H9 (cell line): ENCODE measurements around the gene FAM25A. TPM values are rescaled to one million over a fixed set of nuclear protein-coding genes. Genes with fewer than 3 reads are reported as not detected.
"Not testable (repeated sequence)": the region's sequence is repeated elsewhere in the genome, so short reads cannot be mapped to it uniquely, and the experiment has no call there.

Experiments
- DNase-seq: peaks from one replicate; pipeline ENCODE4 v3.0.0-alpha.2; 2017
- H2AFZ ChIP-seq: one replicate; pipeline ENCODE4 v1.6.1; 2013; ENCODE audit warnings: mild to moderate bottlenecking, low read length, control low read depth, moderate library complexity
- H2AK5ac ChIP-seq: 2 replicates; pipeline ENCODE4 v1.6.1; 2013; ENCODE audit warnings: low read length, control low read depth, mixed read lengths; ENCODE audit not compliant: insufficient read length
- H2BK120ac ChIP-seq: one replicate; pipeline ENCODE4 v1.6.1; 2013; ENCODE audit warnings: low read depth, mild to moderate bottlenecking, low read length, control low read depth, inconsistent platforms; ENCODE audit not compliant: poor library complexity, severe bottlenecking
- H2BK12ac ChIP-seq: 2 replicates; pipeline ENCODE4 v1.6.1; 2013; ENCODE audit warnings: low read length, control low read depth, mixed read lengths, low read depth; ENCODE audit not compliant: insufficient read length
- H2BK15ac ChIP-seq: 2 replicates; pipeline ENCODE4 v1.6.1; 2013; ENCODE audit warnings: low read depth, low read length, control low read depth
- H2BK20ac ChIP-seq: one replicate; pipeline ENCODE4 v1.6.1; 2013; ENCODE audit warnings: low read depth, mild to moderate bottlenecking, low read length, control low read depth, inconsistent platforms; ENCODE audit not compliant: poor library complexity, severe bottlenecking
- H2BK5ac ChIP-seq: 2 replicates; pipeline ENCODE4 v1.6.1; 2013; ENCODE audit warnings: low read length, control low read depth, mixed read lengths; ENCODE audit not compliant: insufficient read length
- H3K14ac ChIP-seq: 2 replicates; pipeline ENCODE4 v1.6.1; 2013; ENCODE audit warnings: low read length, control low read depth; ENCODE audit not compliant: insufficient read depth
- H3K18ac ChIP-seq: 2 replicates; pipeline ENCODE4 v1.6.1; 2013; ENCODE audit warnings: low read depth, mild to moderate bottlenecking, mixed read lengths, low read length, control low read depth; ENCODE audit not compliant: insufficient read length
- H3K23ac ChIP-seq: 2 replicates; pipeline ENCODE4 v1.6.1; 2013; ENCODE audit warnings: low read length, control low read depth, mixed read lengths, low read depth; ENCODE audit not compliant: insufficient read length
- H3K23me2 ChIP-seq: 2 replicates; pipeline ENCODE4 v1.6.1; 2013; ENCODE audit warnings: low read depth, mild to moderate bottlenecking, mixed read lengths, low read length, control low read depth; ENCODE audit not compliant: insufficient read length, poor library complexity, severe bottlenecking
- H3K27ac ChIP-seq: 2 replicates; pipeline ENCODE4 v1.5.1; 2013; ENCODE audit warnings: low read length, control low read depth, mixed read lengths, low read depth; ENCODE audit not compliant: insufficient read length
- H3K27me3 ChIP-seq: 2 replicates; pipeline ENCODE4 v1.6.1; 2013; ENCODE audit warnings: low read length, control low read depth, inconsistent platforms; ENCODE audit not compliant: insufficient read depth
- H3K4ac ChIP-seq: 2 replicates; pipeline ENCODE4 v1.6.1; 2013; ENCODE audit warnings: low read depth, mild to moderate bottlenecking, control low read depth, inconsistent platforms, low read length, moderate library complexity
- H3K4me1 ChIP-seq: 2 replicates; pipeline ENCODE4 v1.6.1; 2013; ENCODE audit warnings: low read length, control low read depth, inconsistent platforms; ENCODE audit not compliant: insufficient read depth
- H3K4me2 ChIP-seq: 2 replicates; pipeline ENCODE4 v1.6.1; 2013; ENCODE audit warnings: low read length, control low read depth, mixed read lengths; ENCODE audit not compliant: insufficient read length, insufficient read depth
- H3K56ac ChIP-seq: 2 replicates; pipeline ENCODE4 v1.6.1; 2013; ENCODE audit warnings: low read depth, mild to moderate bottlenecking, mixed read lengths, low read length, control low read depth; ENCODE audit not compliant: insufficient read length
- H3K79me1 ChIP-seq: 2 replicates; pipeline ENCODE4 v1.6.1; 2013; ENCODE audit warnings: low read depth, mild to moderate bottlenecking, moderate library complexity, low read length, control low read depth, inconsistent platforms; ENCODE audit not compliant: insufficient read depth, poor library complexity, severe bottlenecking
- H3K79me2 ChIP-seq: 2 replicates; pipeline ENCODE4 v1.6.1; 2013; ENCODE audit warnings: low read length, control low read depth, inconsistent platforms; ENCODE audit not compliant: insufficient read depth
- H3K9ac ChIP-seq: 2 replicates; pipeline ENCODE4 v1.6.1; 2013; ENCODE audit warnings: low read length, control low read depth, mixed read lengths; ENCODE audit not compliant: insufficient read length; ENCODE audit errors: extremely low read depth
- H3K9me3 ChIP-seq: one replicate; pipeline ENCODE4 v1.6.1; 2013; ENCODE audit warnings: low read depth, low read length, inconsistent platforms; ENCODE audit not compliant: control insufficient read depth
- H3T11ph ChIP-seq: one replicate; pipeline ENCODE4 v1.6.1; 2013; ENCODE audit warnings: mild to moderate bottlenecking, low read length, control low read depth, inconsistent platforms
- H4K20me1 ChIP-seq: one replicate; pipeline ENCODE4 v1.6.1; 2013; ENCODE audit not compliant: control insufficient read depth, insufficient read length, insufficient read depth
- H4K5ac ChIP-seq: 2 replicates; pipeline ENCODE4 v1.6.1; 2013; ENCODE audit warnings: low read depth, mild to moderate bottlenecking, mixed read lengths, low read length, control low read depth; ENCODE audit not compliant: insufficient read length
- H4K8ac ChIP-seq: replicated peaks from 2 replicates; pipeline ENCODE4 v1.6.1; 2013; ENCODE audit warnings: low read length, control low read depth, mixed read lengths, low read depth; ENCODE audit not compliant: insufficient read length
- H4K91ac ChIP-seq: 2 replicates; pipeline ENCODE4 v1.6.1; 2013; ENCODE audit warnings: low read depth, mild to moderate bottlenecking, moderate library complexity, mixed read lengths, low read length, control low read depth; ENCODE audit not compliant: insufficient read length
- H3K27ac Mint-ChIP-seq, 3 experiments: 2 replicates in 2 of 3; 3 replicates in 1 of 3; pipeline ENCODE4 v1.8.0; 2020 to 2021; ENCODE audit warnings: mixed read lengths in 3 of 3, mild to moderate bottlenecking in 1 of 3, moderate library complexity in 1 of 3
- H3K27me3 Mint-ChIP-seq: 2 replicates; pipeline ENCODE4 v1.8.0; 2021; ENCODE audit warnings: low read depth, mild to moderate bottlenecking, moderate library complexity, mixed read lengths
- H3K36me3 Mint-ChIP-seq, 3 experiments: 2 replicates in 2 of 3; 3 replicates in 1 of 3; pipeline ENCODE4 v1.8.0; 2020 to 2021; ENCODE audit warnings: low read depth in 3 of 3, mixed read lengths in 3 of 3; ENCODE audit not compliant: insufficient read depth in 1 of 3
- H3K4me1 Mint-ChIP-seq, 2 experiments: 2 replicates each; pipeline ENCODE4 v1.8.0; 2020; ENCODE audit warnings: mixed read lengths in 2 of 2
- H3K4me3 Mint-ChIP-seq, 2 experiments: 2 replicates in 1 of 2; 3 replicates in 1 of 2; pipeline ENCODE4 v1.8.0; 2020 to 2021; ENCODE audit warnings: mild to moderate bottlenecking in 2 of 2, mixed read lengths in 2 of 2, moderate library complexity in 1 of 2
- H3K9me3 Mint-ChIP-seq, 2 experiments: 2 replicates in 1 of 2; 3 replicates in 1 of 2; pipeline ENCODE4 v1.8.0; 2020; ENCODE audit warnings: mild to moderate bottlenecking in 2 of 2, mixed read lengths in 2 of 2, moderate library complexity in 1 of 2
- WGBS: extraction: QIAGEN DNeasy Blood & Tissue Kit; methylation state at CpG from one replicate; pipeline ENCODE4 v1.1.7; 2013; ENCODE audit warnings: missing lambda C conversion rate, low lambda C conversion rate, mixed read lengths; ENCODE audit not compliant: insufficient read length; ENCODE audit errors: extremely low coverage; 5-methylcytosine and 5-hydroxymethylcytosine counted together
- total RNA-seq: library from RNA; stranded (reverse); gene quantifications from 2 replicates; pipeline ENCODE4 v1.2.1, GENCODE V29; 2021
- TF ChIP-seq, protein P1 (sequence below): fragments of 200-600 bp; sonication (generic); conservative IDR thresholded peaks from 3 replicates; pipeline ENCODE4 v1.8.0; 2021; ENCODE audit warnings: antibody characterized with exemption, mild to moderate bottlenecking

Gene FAM25A
- total RNA-seq, 1 experiment from 2014 or later, result not detected

GRCh38 chr10:86988520-86988919 lies 31.6 kb upstream of the FAM25A start:
- Histone ChIP-seq H3K4me2 (no peak overlapping the region), H2BK120ac (no peak overlapping the region), H3K18ac (no peak overlapping the region), H4K91ac (no peak overlapping the region), H2BK20ac (no peak overlapping the region), H3K79me1 (no peaks in the 10 kb centered on the region), H2BK12ac (no peak overlapping the region), H2AK5ac (no peak overlapping the region), H2BK5ac (no peak overlapping the region), H3T11ph (no peak overlapping the region), H3K4me1 (no peaks in the 10 kb centered on the region; the same call in 1 of the 2 replicates), H2AFZ (no peak overlapping the region), H3K9me3 (no peaks in the 10 kb centered on the region), H4K5ac (no peak overlapping the region), H2BK15ac (no peak overlapping the region), H3K79me2 (no peaks in the 10 kb centered on the region), H3K23ac (no peak overlapping the region), H3K27ac (no peak overlapping the region), H3K27me3 (no peaks in the 10 kb centered on the region), H4K8ac (no peak overlapping the region), H3K14ac (no peak overlapping the region), H3K23me2 (no peaks in the 10 kb centered on the region), H3K56ac (no peak overlapping the region), H3K4ac (no peak overlapping the region), H4K20me1 (no peaks in the 10 kb centered on the region), H3K9ac (no peak overlapping the region)
- Mint-ChIP-seq H3K27ac (peak overlapping the region in 2 of 3 experiments; percentile 14 to 33; a peak in 1 of 7 replicates), H3K27me3 (no peaks in the 10 kb centered on the region), H3K9me3 (no peaks in the 10 kb centered on the region), H3K4me3 (no peak overlapping the region), H3K4me1 (0 out of 4 replicates have a peak, but pooled peaks cover 0 to 3% of the 10 kb centered on the region in 2 experiments), H3K36me3 (no peaks in the 10 kb centered on the region)
- no peak for DNase-seq
- TF ChIP-seq, protein P1, sequence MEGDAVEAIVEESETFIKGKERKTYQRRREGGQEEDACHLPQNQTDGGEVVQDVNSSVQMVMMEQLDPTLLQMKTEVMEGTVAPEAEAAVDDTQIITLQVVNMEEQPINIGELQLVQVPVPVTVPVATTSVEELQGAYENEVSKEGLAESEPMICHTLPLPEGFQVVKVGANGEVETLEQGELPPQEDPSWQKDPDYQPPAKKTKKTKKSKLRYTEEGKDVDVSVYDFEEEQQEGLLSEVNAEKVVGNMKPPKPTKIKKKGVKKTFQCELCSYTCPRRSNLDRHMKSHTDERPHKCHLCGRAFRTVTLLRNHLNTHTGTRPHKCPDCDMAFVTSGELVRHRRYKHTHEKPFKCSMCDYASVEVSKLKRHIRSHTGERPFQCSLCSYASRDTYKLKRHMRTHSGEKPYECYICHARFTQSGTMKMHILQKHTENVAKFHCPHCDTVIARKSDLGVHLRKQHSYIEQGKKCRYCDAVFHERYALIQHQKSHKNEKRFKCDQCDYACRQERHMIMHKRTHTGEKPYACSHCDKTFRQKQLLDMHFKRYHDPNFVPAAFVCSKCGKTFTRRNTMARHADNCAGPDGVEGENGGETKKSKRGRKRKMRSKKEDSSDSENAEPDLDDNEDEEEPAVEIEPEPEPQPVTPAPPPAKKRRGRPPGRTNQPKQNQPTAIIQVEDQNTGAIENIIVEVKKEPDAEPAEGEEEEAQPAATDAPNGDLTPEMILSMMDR, result no peak
- no CpG with 5 or more reads among the region's 1 CpG for WGBS

- H2BK20ac ChIP-seq, H3K79me2 ChIP-seq, DNase-seq, H3K9me3 Mint-ChIP-seq, H3K9ac ChIP-seq, H3K27ac ChIP-seq, H3K36me3 Mint-ChIP-seq, H4K8ac ChIP-seq, H3K4me3 Mint-ChIP-seq, H4K20me1 ChIP-seq, H2AK5ac ChIP-seq, H3T11ph ChIP-seq, H3K23ac ChIP-seq, H3K4ac ChIP-seq, H3K4me1 ChIP-seq, H3K23me2 ChIP-seq, H4K91ac ChIP-seq, H2BK120ac ChIP-seq, H3K14ac ChIP-seq, H3K27ac Mint-ChIP-seq, H4K5ac ChIP-seq, H3K79me1 ChIP-seq, H3K56ac ChIP-seq, H3K18ac ChIP-seq, H3K27me3 Mint-ChIP-seq, H3K4me1 Mint-ChIP-seq, H2BK12ac ChIP-seq, H3K4me2 ChIP-seq, H2AFZ ChIP-seq, H3K9me3 ChIP-seq, H2BK15ac ChIP-seq, H3K27me3 ChIP-seq, H2BK5ac ChIP-seq: not testable (repeated sequence)
- no CpG with 5 or more reads among the region's 12 CpGs for WGBS
Measured at GRCh38 chr10:86991362-86991761, 28.7 kb upstream of the FAM25A start.
